SK-N-SH (cell line): Measurements from ENCODE around the gene NUP205. TPM values are rescaled to one million over a fixed set of nuclear protein-coding genes. Genes with fewer than 3 reads are reported as not detected.
A peak's percentile ranks its signal among the peaks of the same experiment; 100 is the strongest.

Experiments
- CTCF ChIA-PET: fragments of 300-600, 350-600 bp; formaldehyde crosslinking; extraction: SDS; loops from one replicate; lab custom pipeline; 2021; lab: Yijun Ruan, JAX
- POLR2A ChIA-PET: fragments of 350-600 bp; sonication (Branson Sonifier 250); formaldehyde crosslinking; extraction: SDS; loops from one replicate; lab custom pipeline; 2020; ENCODE audit warnings: antibody characterized with exemption, inconsistent platforms; lab: Yijun Ruan, JAX
- DNase-seq: peaks from one replicate; pipeline ENCODE4 v3.0.0; 2012
- H2AFZ ChIP-seq: fragments of 200-600 bp; sonication (generic); 2 replicates; pipeline ENCODE4 v1.8.1; 2016; ENCODE audit warnings: antibody characterized with exemption, mild to moderate bottlenecking, low read depth
- H3F3A ChIP-seq: fragments of 200-600 bp; sonication (generic); replicated peaks from 2 replicates; pipeline ENCODE3; 2016; ENCODE audit warnings: antibody characterized with exemption, mild to moderate bottlenecking; ENCODE audit not compliant: insufficient read depth
- H3K27ac ChIP-seq, 2 experiments: fragments of 200-500 bp in 1 of 2; fragments of 200-600 bp in 1 of 2; sonication (Bioruptor generic) in 1 of 2; sonication (generic), shearing (Covaris generic) in 1 of 2; 2 replicates each; pipeline versions ENCODE4 v1.5.1 to v1.6.1; 2014 to 2016; ENCODE audit warnings: low read depth in 2 of 2, inconsistent platforms in 1 of 2, low read length in 1 of 2, mild to moderate bottlenecking in 1 of 2, mixed read lengths in 1 of 2
- H3K27me3 ChIP-seq: fragments of 200-600 bp; sonication (generic), shearing (Covaris generic); 2 replicates; pipeline ENCODE4 v1.6.1; 2016; ENCODE audit warnings: mixed run types; ENCODE audit not compliant: insufficient read depth
- H3K36me3 ChIP-seq, 2 experiments: fragments of 200-500 bp in 1 of 2; fragments of 200-600 bp in 1 of 2; sonication (Bioruptor generic) in 1 of 2; sonication (generic) in 1 of 2; replicated peaks in 1 of 2; 2 replicates each; pipeline versions ENCODE3 to v1.5.1; 2014 to 2016; ENCODE audit warnings: low read length in 1 of 2, mild to moderate bottlenecking in 1 of 2; ENCODE audit not compliant: insufficient read depth in 2 of 2, control insufficient read depth in 1 of 2
- H3K4me1 ChIP-seq, 2 experiments: fragments of 200-500 bp in 1 of 2; fragments of 200-600 bp in 1 of 2; sonication (Bioruptor generic) in 1 of 2; sonication (generic), shearing (Covaris generic) in 1 of 2; 2 replicates each; pipeline versions ENCODE4 v1.5.1 to v1.6.1; 2014 to 2016; ENCODE audit warnings: low read depth in 1 of 2, low read length in 1 of 2, mixed run types in 1 of 2; ENCODE audit not compliant: insufficient read depth in 2 of 2, control insufficient read depth in 1 of 2
- H3K4me2 ChIP-seq: fragments of 200-600 bp; sonication (generic), shearing (Covaris generic); 2 replicates; pipeline ENCODE4 v1.6.1; 2017; ENCODE audit warnings: mixed run types
- H3K4me3 ChIP-seq, 2 experiments: fragments of 200-500 bp in 1 of 2; fragments of 200-600 bp in 1 of 2; sonication (Bioruptor generic) in 1 of 2; sonication (generic), shearing (Covaris generic) in 1 of 2; 2 replicates each; pipeline versions ENCODE4 v1.5.1 to v1.8.1; 2014 to 2016; ENCODE audit warnings: low read depth in 2 of 2, inconsistent platforms in 1 of 2, low read length in 1 of 2, mild to moderate bottlenecking in 1 of 2, mixed read lengths in 1 of 2, moderate library complexity in 1 of 2
- H3K79me2 ChIP-seq: fragments of 200-600 bp; sonication (generic); 2 replicates; pipeline ENCODE4 v1.8.1; 2017; ENCODE audit warnings: mild to moderate bottlenecking; ENCODE audit not compliant: insufficient read depth
- H3K9ac ChIP-seq: fragments of 200-600 bp; sonication (generic); 2 replicates; pipeline ENCODE4 v1.6.1; 2017; ENCODE audit warnings: mixed run types
- H3K9me2 ChIP-seq: fragments of 200-600 bp; sonication (generic); 2 replicates; pipeline ENCODE4 v1.6.1; 2017; ENCODE audit warnings: mixed run types
- H3K9me3 ChIP-seq: fragments of 200-600 bp; sonication (generic); 2 replicates; pipeline ENCODE4 v1.6.1; 2017; ENCODE audit warnings: mixed run types, mild to moderate bottlenecking, moderate library complexity
- H4K20me1 ChIP-seq: fragments of 200-600 bp; sonication (generic); 2 replicates; pipeline ENCODE4 v1.6.1; 2017; ENCODE audit warnings: mild to moderate bottlenecking, mixed run types; ENCODE audit not compliant: insufficient read depth
- CHD2 ChIP-seq: fragments of 150-350 bp; IDR thresholded peaks from 2 replicates; pipeline ENCODE4 v1.6.1; 2018; ENCODE audit warnings: low read length; ENCODE audit not compliant: partially characterized antibody
- EZH2phosphoT487 ChIP-seq: fragments of 200-600 bp; sonication (generic); IDR thresholded peaks from 2 replicates; pipeline ENCODE4 v1.6.1; 2017; ENCODE audit warnings: low read depth, mixed run types, mild to moderate bottlenecking, antibody characterized with exemption, moderate library complexity, borderline replicate concordance
- NFIC ChIP-seq: IDR thresholded peaks from 2 replicates; pipeline ENCODE4 v1.4.0; 2012; ENCODE audit warnings: borderline replicate concordance
- RXRA ChIP-seq: IDR thresholded peaks from 2 replicates; pipeline ENCODE4 v1.4.0; 2012; ENCODE audit warnings: low read depth, mild to moderate bottlenecking, borderline replicate concordance
- WGBS: methylation state at CpG from one replicate; pipeline ENCODE4 v1.1.6; 2017; ENCODE audit warnings: low lambda C conversion rate; 5-methylcytosine and 5-hydroxymethylcytosine counted together
- polyA plus RNA-seq, 3 experiments: library from polyadenylated mRNA; depleted of rRNA; stranded (reverse); fragments of >200 nt; gene quantifications; 2 replicates each; pipeline ENCODE4 v1.2.3, GENCODE V29; 2012
- TF ChIP-seq, protein P1 (sequence below): IDR thresholded peaks from 2 replicates; pipeline ENCODE4 v1.4.0; 2012; ENCODE audit warnings: low read depth
- TF ChIP-seq, protein P2 (sequence below): IDR thresholded peaks from 2 replicates; pipeline ENCODE4 v1.6.1; 2012; ENCODE audit warnings: mild to moderate bottlenecking, low read depth, low read length, moderate library complexity

Gene NUP205
- polyA plus RNA-seq, 1 of the 3 experiments (the other 2 are of a cell fraction), result 48.2 TPM

GRCh38 chr7:135597926-135598305 lies 40.2 kb downstream of the NUP205 start:
- TF ChIP-seq, protein P1, sequence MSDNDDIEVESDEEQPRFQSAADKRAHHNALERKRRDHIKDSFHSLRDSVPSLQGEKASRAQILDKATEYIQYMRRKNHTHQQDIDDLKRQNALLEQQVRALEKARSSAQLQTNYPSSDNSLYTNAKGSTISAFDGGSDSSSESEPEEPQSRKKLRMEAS, result 0 out of 2 replicates have a peak, but pooled peaks have one; percentile 11
- TF ChIP-seq, protein P2, sequence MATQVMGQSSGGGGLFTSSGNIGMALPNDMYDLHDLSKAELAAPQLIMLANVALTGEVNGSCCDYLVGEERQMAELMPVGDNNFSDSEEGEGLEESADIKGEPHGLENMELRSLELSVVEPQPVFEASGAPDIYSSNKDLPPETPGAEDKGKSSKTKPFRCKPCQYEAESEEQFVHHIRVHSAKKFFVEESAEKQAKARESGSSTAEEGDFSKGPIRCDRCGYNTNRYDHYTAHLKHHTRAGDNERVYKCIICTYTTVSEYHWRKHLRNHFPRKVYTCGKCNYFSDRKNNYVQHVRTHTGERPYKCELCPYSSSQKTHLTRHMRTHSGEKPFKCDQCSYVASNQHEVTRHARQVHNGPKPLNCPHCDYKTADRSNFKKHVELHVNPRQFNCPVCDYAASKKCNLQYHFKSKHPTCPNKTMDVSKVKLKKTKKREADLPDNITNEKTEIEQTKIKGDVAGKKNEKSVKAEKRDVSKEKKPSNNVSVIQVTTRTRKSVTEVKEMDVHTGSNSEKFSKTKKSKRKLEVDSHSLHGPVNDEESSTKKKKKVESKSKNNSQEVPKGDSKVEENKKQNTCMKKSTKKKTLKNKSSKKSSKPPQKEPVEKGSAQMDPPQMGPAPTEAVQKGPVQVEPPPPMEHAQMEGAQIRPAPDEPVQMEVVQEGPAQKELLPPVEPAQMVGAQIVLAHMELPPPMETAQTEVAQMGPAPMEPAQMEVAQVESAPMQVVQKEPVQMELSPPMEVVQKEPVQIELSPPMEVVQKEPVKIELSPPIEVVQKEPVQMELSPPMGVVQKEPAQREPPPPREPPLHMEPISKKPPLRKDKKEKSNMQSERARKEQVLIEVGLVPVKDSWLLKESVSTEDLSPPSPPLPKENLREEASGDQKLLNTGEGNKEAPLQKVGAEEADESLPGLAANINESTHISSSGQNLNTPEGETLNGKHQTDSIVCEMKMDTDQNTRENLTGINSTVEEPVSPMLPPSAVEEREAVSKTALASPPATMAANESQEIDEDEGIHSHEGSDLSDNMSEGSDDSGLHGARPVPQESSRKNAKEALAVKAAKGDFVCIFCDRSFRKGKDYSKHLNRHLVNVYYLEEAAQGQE, result no peak
- TF ChIP-seq RXRA, result no peak
- TF ChIP-seq EZH2phosphoT487, result no peak
- TF ChIP-seq NFIC, result no peak
- WGBS, result 28% methylated on average over 6 of the region's 6 CpGs
- ChIA-PET POLR2A (no interaction called here), CTCF (interaction anchor here (0.9 to 9.4 kb wide), 5 partner anchors 17 to 317 kb away, joined by 3 to 79 read pairs (median 6); no protein-coding TSS in a partner anchor)
- Histone ChIP-seq H3K9me3 (no peaks in the 10 kb centered on the region), H4K20me1 (no peaks in the 10 kb centered on the region), H3K9ac (peak overlapping the region; percentile 8; the same call in 1 of the 2 replicates), H2AFZ (no peak overlapping the region), H3K4me3 (peak overlapping the region; percentile 21 to 32; a peak in 3 of 4 replicates), H3K36me3 (peaks cover 67 to 78% of the 10 kb centered on the region in 2 experiments), H3K4me1 (peaks cover 16 to 25% of the 10 kb centered on the region in 2 experiments), H3K9me2 (no peaks in the 10 kb centered on the region), H3K27me3 (no peaks in the 10 kb centered on the region), H3K4me2 (peak overlapping the region; percentile 63), H3F3A (peaks cover 35% of the 10 kb centered on the region), H3K79me2 (no peaks in the 10 kb centered on the region), H3K27ac (peak overlapping the region; percentile 80 to 96)
- DNase-seq, result no peak

- peaks cover 16 to 25% of the 10 kb centered on the region in 2 experiments for H3K4me1 ChIP-seq
- H3K9ac ChIP-seq, result no peak overlapping the region
- no peaks in the 10 kb centered on the region for H3K79me2 ChIP-seq
- POLR2A ChIA-PET, result no interaction called here
- DNase-seq, result no peak
- H3K27ac ChIP-seq, result peak overlapping the region in 1 of 2 experiments; percentile 96; a peak in 2 of 4 replicates
- no peaks in the 10 kb centered on the region for H4K20me1 ChIP-seq
- H3K36me3 ChIP-seq, result peaks cover 66 to 70% of the 10 kb centered on the region in 2 experiments
- H3K27me3 ChIP-seq, result no peaks in the 10 kb centered on the region
- no peak overlapping the region for H3K4me3 ChIP-seq
- H3K9me3 ChIP-seq, result no peaks in the 10 kb centered on the region
- CTCF ChIA-PET, result interaction anchor here (0.9 to 9.4 kb wide), 4 partner anchors 10 to 721 kb away, joined by 3 to 79 read pairs (median 4); no protein-coding TSS in a partner anchor
- no peak overlapping the region for H2AFZ ChIP-seq
- TF ChIP-seq, protein P2, result no peak
- TF ChIP-seq CHD2, result no peak
- H3K9me2 ChIP-seq, result no peaks in the 10 kb centered on the region
- peaks cover 35% of the 10 kb centered on the region for H3F3A ChIP-seq
- no peak overlapping the region for H3K4me2 ChIP-seq
Observed at GRCh38 chr7:135599471-135599870, 41.8 kb downstream of the NUP205 start.
